Measurements from ENCODE around the gene RAB3C. TPM values are rescaled to one million over a fixed set of nuclear protein-coding genes. Genes with fewer than 3 reads are reported as not detected.
A peak's percentile ranks its signal among the peaks of the same experiment; 100 is the strongest.
"Not testable (repeated sequence)": the region's sequence is repeated elsewhere in the genome, so short reads cannot be mapped to it uniquely, and the experiment has no call there.

RAB3C gene
- total RNA-seq, 1 donor from 2014 or later = under 0.01 TPM

GRCh38 chr5:58674070-58674469 lies 91.2 kb downstream of the RAB3C start:
- no peak for DNase-seq (ENCODE audit: low read depth in 2 of 2)

- DNase-seq (ENCODE audit: low read depth in 2 of 2) = no peak
Observed at GRCh38 chr5:58674711-58675110, 91.8 kb downstream of the RAB3C start.

GRCh38 chr5:58675341-58675740 lies 92.5 kb downstream of the RAB3C start:
- no peak for DNase-seq (ENCODE audit: low read depth in 2 of 2)

- peak; percentile 58 to 64 for DNase-seq (ENCODE audit: low read depth in 2 of 2)
Observed at GRCh38 chr5:58677650-58678049, 94.8 kb downstream of the RAB3C start.

GRCh38 chr5:58680503-58680902 lies 97.6 kb downstream of the RAB3C start:
- peak in 1 of 2 donors; percentile 66 for DNase-seq (ENCODE audit: low read depth in 2 of 2)

- peak in 1 of 2 donors; percentile 41 for DNase-seq (ENCODE audit: low read depth in 2 of 2)
Observed at GRCh38 chr5:58681943-58682342, 99.1 kb downstream of the RAB3C start.

- peak in 1 of 2 donors; percentile 65 for DNase-seq (ENCODE audit: low read depth in 2 of 2)
Observed at GRCh38 chr5:58683567-58683966, 100.7 kb downstream of the RAB3C start.

- DNase-seq (ENCODE audit: low read depth in 2 of 2) = no peak
Observed at GRCh38 chr5:58687079-58687478, 104.2 kb downstream of the RAB3C start.

GRCh38 chr5:58687595-58687994 lies 104.7 kb downstream of the RAB3C start:
- DNase-seq (ENCODE audit: low read depth in 2 of 2) = no peak

GRCh38 chr5:58699088-58699761 lies 116.3 kb downstream of the RAB3C start:
- DNase-seq (ENCODE audit: low read depth in 2 of 2) = not testable (repeated sequence)

- DNase-seq (ENCODE audit: low read depth in 2 of 2) = no peak
Observed at GRCh38 chr5:58699762-58700118, 116.9 kb downstream of the RAB3C start.

GRCh38 chr5:58703925-58704555 lies 121.2 kb downstream of the RAB3C start:
- no peak for DNase-seq (ENCODE audit: low read depth in 2 of 2)

- peak; percentile 9 to 59 for DNase-seq (ENCODE audit: low read depth in 2 of 2)
Observed at GRCh38 chr5:58706736-58707135, 123.9 kb downstream of the RAB3C start.

- no peak for DNase-seq (ENCODE audit: low read depth in 2 of 2)
Observed at GRCh38 chr5:58708456-58708855, 125.6 kb downstream of the RAB3C start.

- DNase-seq (ENCODE audit: low read depth in 2 of 2) = not testable (repeated sequence)
Observed at GRCh38 chr5:58710425-58710824, 127.5 kb downstream of the RAB3C start.

- no peak for DNase-seq (ENCODE audit: low read depth in 2 of 2)
Observed at GRCh38 chr5:58710871-58711270, 128.0 kb downstream of the RAB3C start.

GRCh38 chr5:58711965-58712364 lies 129.1 kb downstream of the RAB3C start:
- no peak for DNase-seq (ENCODE audit: low read depth in 2 of 2)

GRCh38 chr5:58714046-58714445 lies 131.2 kb downstream of the RAB3C start:
- no peak for DNase-seq (ENCODE audit: low read depth in 2 of 2)

GRCh38 chr5:58715997-58716656 lies 133.3 kb downstream of the RAB3C start:
- DNase-seq (ENCODE audit: low read depth in 2 of 2) = no peak

- no peak for DNase-seq (ENCODE audit: low read depth in 2 of 2)
Observed at GRCh38 chr5:58716713-58717112, 133.8 kb downstream of the RAB3C start.

GRCh38 chr5:58717303-58718007 lies 134.6 kb downstream of the RAB3C start:
- DNase-seq (ENCODE audit: low read depth in 2 of 2) = peak; percentile 3 to 6

All from dermis microvascular lymphatic vessel endothelial cell (primary cell).